ENCODE data around the gene VAV2. TPM values are rescaled to one million over a fixed set of nuclear protein-coding genes. Genes with fewer than 3 reads are reported as not detected.

The VAV2 gene
- total RNA-seq, 3 donors from 2014 or later = 29.4 to 34.8 (median 34.5) TPM

GRCh38 chr9:133882849-133883755 is 109.0 kb downstream of the VAV2 start:
- intact Hi-C loops (cut with DNase I, micrococcal nuclease) = no loop called here
- ATAC-seq (no peak), DNase-seq (no peak)
- no peak for TF ChIP-seq CTCF (IDR thresholded peaks at IDR 0.05)
- H3K4me3 ChIP-seq = no peak overlapping the region
- H3K36me3 ChIP-seq (ENCODE audit: low read depth) = no peaks in the 10 kb centered on the region
- no peaks in the 10 kb centered on the region for H3K4me1 ChIP-seq (ENCODE audit: low read depth)
- no peaks in the 10 kb centered on the region for H3K9me3 ChIP-seq

DNA sequence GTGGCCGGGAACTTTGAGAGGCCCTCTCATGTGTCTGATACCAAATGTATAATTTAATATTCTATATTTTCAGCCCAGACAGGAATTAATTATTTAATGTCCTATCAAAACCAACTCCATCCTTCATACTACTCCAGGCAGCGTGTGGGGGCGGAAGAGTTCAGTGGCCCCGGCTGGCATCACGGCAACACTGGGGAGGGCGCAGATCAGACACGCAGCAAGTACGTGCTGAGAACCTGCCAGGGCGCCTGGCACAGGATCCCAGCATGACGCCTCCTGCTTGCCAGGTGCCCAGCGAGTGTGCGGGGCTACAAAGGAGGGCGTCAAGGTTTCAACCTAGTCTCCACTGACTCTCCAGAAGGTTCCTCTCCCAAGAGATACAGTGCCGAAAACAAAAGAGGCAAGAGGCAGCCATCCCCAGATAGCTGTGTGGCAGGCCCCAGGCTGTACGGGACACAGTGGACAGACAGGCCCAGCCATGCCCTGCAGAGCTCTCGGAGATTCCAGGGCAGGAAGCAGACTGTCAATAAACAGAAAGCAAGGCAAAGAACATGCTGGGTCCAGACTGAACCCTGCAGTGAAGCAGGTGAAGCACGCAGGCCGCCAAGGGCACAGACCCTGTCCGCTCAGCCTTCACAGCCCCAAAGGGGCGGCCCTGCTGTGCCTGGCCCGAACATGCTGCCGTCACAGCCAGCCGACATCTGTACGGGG is 110.3 kb downstream of the VAV2 start:
- no peak for TF ChIP-seq CTCF (IDR thresholded peaks at IDR 0.05)
- ATAC-seq = no peak
- Histone ChIP-seq H3K4me3 (no peak overlapping the region), H3K4me1 (ENCODE audit: low read depth) (no peaks in the 10 kb centered on the region), H3K36me3 (ENCODE audit: low read depth) (no peaks in the 10 kb centered on the region), H3K9me3 (no peaks in the 10 kb centered on the region)
- DNase-seq = no peak
- intact Hi-C loops (cut with DNase I, micrococcal nuclease) = no loop called here

DNA sequence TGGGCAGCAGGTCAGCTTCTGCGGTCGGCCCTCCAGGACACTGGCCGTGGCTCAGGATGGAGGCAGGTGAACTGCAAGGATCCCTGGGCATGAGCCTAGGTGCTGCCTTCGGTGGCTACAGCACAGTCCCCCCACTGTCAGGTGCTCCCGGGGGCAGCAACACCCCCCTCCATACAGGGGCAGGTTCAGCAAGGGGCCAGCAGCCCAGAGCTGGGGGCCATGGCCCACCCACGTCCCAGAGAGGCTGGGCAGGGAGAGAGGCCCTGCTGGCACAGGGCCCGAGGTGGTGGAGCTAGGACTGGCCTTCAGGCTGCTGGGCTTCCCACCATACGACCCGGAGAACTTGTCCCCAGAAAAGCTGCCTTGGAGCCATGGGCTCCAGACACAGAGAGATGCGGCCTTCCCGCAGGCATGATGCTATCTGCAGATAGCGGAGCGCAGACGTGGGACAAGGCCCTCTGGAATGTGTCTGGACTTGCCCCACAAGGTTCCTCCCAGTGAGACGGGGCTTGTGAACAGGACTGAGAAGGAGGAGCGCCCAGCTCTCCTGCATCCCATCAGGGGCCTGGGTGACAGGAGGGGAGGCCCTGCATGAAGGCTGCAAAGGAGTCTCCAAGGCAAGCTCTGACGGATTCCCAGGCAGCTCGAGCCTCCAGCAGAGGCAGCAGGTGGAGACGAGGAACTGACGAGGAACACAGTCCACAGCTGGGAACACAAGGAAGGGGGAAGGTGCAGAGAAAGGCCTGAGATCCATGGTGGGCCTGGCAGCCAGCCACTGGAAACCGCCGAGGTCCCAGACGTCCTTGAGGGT is 111.1 kb downstream of the VAV2 start:
- ATAC-seq (no peak), DNase-seq (no peak)
- Histone ChIP-seq H3K4me1 (ENCODE audit: low read depth) (no peaks in the 10 kb centered on the region), H3K4me3 (no peak overlapping the region), H3K9me3 (no peaks in the 10 kb centered on the region), H3K36me3 (ENCODE audit: low read depth) (no peaks in the 10 kb centered on the region)
- TF ChIP-seq CTCF (IDR thresholded peaks at IDR 0.05) = no peak
- intact Hi-C loops (cut with DNase I, micrococcal nuclease) = no loop called here

DNA sequence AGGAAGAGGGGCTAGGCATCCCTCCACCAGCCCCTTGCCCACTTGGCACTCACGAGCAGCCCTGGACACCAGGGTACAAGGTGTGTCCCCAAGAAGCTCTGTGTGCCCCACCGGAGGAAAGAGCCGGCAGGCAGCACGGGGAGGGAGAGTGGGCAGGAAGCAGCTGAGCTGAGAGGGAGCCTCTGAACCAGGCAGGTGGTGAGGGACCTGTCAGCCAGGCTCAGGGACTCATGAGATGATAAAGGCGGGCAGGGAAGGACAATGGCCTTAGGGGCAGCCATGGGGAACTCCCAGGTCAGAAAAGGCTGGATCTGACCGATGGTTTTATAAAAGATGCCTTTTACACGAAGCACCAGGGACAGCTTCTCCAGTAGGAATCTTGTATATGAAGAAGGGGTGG is 112.0 kb downstream of the VAV2 start:
- intact Hi-C loops (cut with DNase I, micrococcal nuclease) = no loop called here
- DNase-seq (no peak), ATAC-seq (no peak)
- Histone ChIP-seq H3K9me3 (no peaks in the 10 kb centered on the region), H3K4me3 (no peak overlapping the region), H3K4me1 (ENCODE audit: low read depth) (no peaks in the 10 kb centered on the region), H3K36me3 (ENCODE audit: low read depth) (no peaks in the 10 kb centered on the region)
- no peak for TF ChIP-seq CTCF (IDR thresholded peaks at IDR 0.05)

DNA sequence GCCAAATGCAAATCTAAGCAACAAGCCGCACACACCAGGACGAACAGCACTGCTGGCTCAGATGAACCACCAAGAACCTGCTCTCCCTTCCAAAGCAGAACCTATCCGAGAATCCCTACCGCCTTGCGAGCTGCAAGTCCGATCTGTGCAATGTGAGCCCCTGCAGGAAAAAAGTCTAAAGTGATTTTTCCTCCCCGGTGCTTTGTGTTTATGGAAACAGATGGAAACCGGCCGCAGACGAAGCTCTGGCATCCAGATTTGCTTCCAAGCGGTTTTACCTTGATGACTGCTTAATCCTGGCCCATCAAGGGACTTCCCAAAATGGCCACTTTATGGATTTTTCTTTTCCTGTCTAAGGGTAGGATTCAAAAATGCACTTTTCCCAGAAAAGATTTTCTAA is 112.5 kb downstream of the VAV2 start:
- no peak for ATAC-seq
- no peak overlapping the region for H3K4me3 ChIP-seq
- no peak for TF ChIP-seq CTCF (IDR thresholded peaks at IDR 0.05)
- no peaks in the 10 kb centered on the region for H3K36me3 ChIP-seq (ENCODE audit: low read depth)
- no peak for DNase-seq
- intact Hi-C loops (cut with DNase I, micrococcal nuclease) = no loop called here
- H3K4me1 ChIP-seq (ENCODE audit: low read depth) = no peaks in the 10 kb centered on the region
- H3K9me3 ChIP-seq = no peaks in the 10 kb centered on the region
